A549 (cell line): ENCODE data around the gene PLCXD3. TPM values are rescaled to one million over a fixed set of nuclear protein-coding genes. Genes with fewer than 3 reads are reported as not detected.

ENCODE experiments used
- ATAC-seq, 2 experiments: fragments of 200-7000 bp in 1 of 2; fragments of >200 bp in 1 of 2; cut with Nextera tagmentation in 1 of 2; cut with Tn5 transposase in 1 of 2; 3 replicates each; pipeline versions ENCODE4 v1.8.0 to v1.9.1; 2018 to 2020; ENCODE audit warnings: mild to moderate bottlenecking in 1 of 2, moderate library complexity in 1 of 2
- CTCF ChIA-PET: fragments of 300-600 bp; sonication (Branson Sonifier 250); formaldehyde crosslinking; extraction: SDS; loops from one replicate; lab custom pipeline; 2021; ENCODE audit warnings: antibody characterized with exemption, inconsistent platforms; lab: Yijun Ruan, JAX
- POLR2A ChIA-PET: fragments of 350-600 bp; formaldehyde crosslinking; extraction: SDS; loops from one replicate; lab custom pipeline; 2021; ENCODE audit warnings: antibody characterized with exemption, inconsistent platforms; lab: Yijun Ruan, JAX
- DNase-seq, 2 experiments: peaks; one replicate each; pipeline versions ENCODE4 v3.0.0 to v3.0.0-alpha.2; 2011 to 2016; ENCODE audit warnings: low read depth in 1 of 2, low spot score in 1 of 2
- FAIRE-seq: peaks from 2 replicates; lab custom pipeline; 2011; peaks lifted over from hg19 to GRCh38; lab: Jason Lieb, UNC
- H3K27ac ChIP-seq, 2 experiments: fragments of >200 bp; sonication (Bioruptor Twin); formaldehyde crosslinking; 3 replicates each; pipeline ENCODE4 v1.5.1; 2016 to 2017
- H3K4me1 ChIP-seq: fragments of >200 bp; sonication (Bioruptor Twin); formaldehyde crosslinking; 3 replicates; pipeline ENCODE4 v1.6.1; 2016
- H3K4me2 ChIP-seq: fragments of >200 bp; sonication (Bioruptor Twin); formaldehyde crosslinking; 3 replicates; pipeline ENCODE4 v1.6.1; 2016
- H3K4me3 ChIP-seq: fragments of >200 bp; sonication (Bioruptor Twin); formaldehyde crosslinking; 3 replicates; pipeline ENCODE4 v1.5.1; 2016
- H3K9me3 ChIP-seq: fragments of >200 bp; sonication (Bioruptor Twin); formaldehyde crosslinking; 3 replicates; pipeline ENCODE4 v1.6.1; 2016
- CBX2 ChIP-seq: fragments of 200-600 bp; sonication (generic); IDR thresholded peaks from 2 replicates; pipeline ENCODE4 v1.6.1; 2016; ENCODE audit warnings: low read depth, mild to moderate bottlenecking, borderline replicate concordance
- CBX8 ChIP-seq: fragments of 200-600 bp; sonication (generic); IDR thresholded peaks from 2 replicates; pipeline ENCODE4 v1.6.1; 2016
- EHMT2 ChIP-seq: fragments of 200-600 bp; sonication (generic); IDR thresholded peaks from 2 replicates; pipeline ENCODE4 v1.6.1; 2016; ENCODE audit warnings: antibody characterized with exemption, low read depth, mild to moderate bottlenecking, moderate library complexity
- ESRRA ChIP-seq: fragments of 150-350 bp; IDR thresholded peaks from 2 replicates; pipeline ENCODE4 v1.6.1; 2014; ENCODE audit warnings: mild to moderate bottlenecking, low read length, borderline replicate concordance
- FOSL2 ChIP-seq, 2 experiments: fragments of 450-650 bp in 1 of 2; fragments of >200 bp in 1 of 2; sonication (Bioruptor Twin) in 1 of 2; formaldehyde crosslinking; IDR thresholded peaks; 2 replicates each; pipeline versions ENCODE4 v1.5.0 to v1.6.1; 2016 to 2020; ENCODE audit warnings: mild to moderate bottlenecking in 1 of 2, moderate library complexity in 1 of 2
- FOXS1 ChIP-seq: fragments of 250-450 bp; sonication (Bioruptor Pico); IDR thresholded peaks from 2 replicates; pipeline ENCODE4 v1.5.0; 2020; ENCODE audit warnings: mild to moderate bottlenecking, moderate library complexity
- HOXB5 ChIP-seq: fragments of 250-450 bp; sonication (Bioruptor Pico); IDR thresholded peaks from 2 replicates; pipeline ENCODE4 v1.5.0; 2020; ENCODE audit warnings: mild to moderate bottlenecking, moderate library complexity
- JUNB ChIP-seq: fragments of >200 bp; sonication (Bioruptor Twin); formaldehyde crosslinking; IDR thresholded peaks from 2 replicates; pipeline ENCODE4 v1.6.1; 2016
- NFE2L2 ChIP-seq: fragments of 150-350 bp; conservative IDR thresholded peaks from 2 replicates; pipeline ENCODE4 v1.6.1; 2014; ENCODE audit warnings: low read length
- NPAS2 ChIP-seq: fragments of 250-450 bp; sonication (Bioruptor Pico); IDR thresholded peaks from 2 replicates; pipeline ENCODE4 v1.8.0; 2022; ENCODE audit warnings: mild to moderate bottlenecking, moderate library complexity, borderline replicate concordance
- PHF8 ChIP-seq: fragments of 200-600 bp; sonication (generic); IDR thresholded peaks from 2 replicates; pipeline ENCODE4 v1.6.1; 2016; ENCODE audit warnings: low read depth, mild to moderate bottlenecking, antibody characterized with exemption, moderate library complexity, borderline replicate concordance
- RAD21 ChIP-seq, 2 experiments: fragments of >200 bp in 1 of 2; sonication (Bioruptor Twin) in 1 of 2; formaldehyde crosslinking in 1 of 2; IDR thresholded peaks in 1 of 2; conservative IDR thresholded peaks in 1 of 2; 2 replicates in 1 of 2; 3 replicates in 1 of 2; pipeline ENCODE4 v1.6.1; 2012 to 2018; ENCODE audit warnings: inconsistent platforms in 1 of 2
- RFX5 ChIP-seq: fragments of 450-650 bp; IDR thresholded peaks from 2 replicates; pipeline ENCODE4 v1.7.1; 2014; ENCODE audit warnings: antibody characterized with exemption, mild to moderate bottlenecking, moderate library complexity
- RNF2 ChIP-seq: fragments of 200-600 bp; sonication (generic); IDR thresholded peaks from 2 replicates; pipeline ENCODE4 v1.6.1; 2016; ENCODE audit warnings: low read depth, mild to moderate bottlenecking, antibody characterized with exemption, moderate library complexity, borderline replicate concordance
- TP53 ChIP-seq: fragments of 250-450 bp; sonication (Bioruptor Pico); IDR thresholded peaks from 2 replicates; pipeline ENCODE4 v1.5.0; 2021; ENCODE audit warnings: mild to moderate bottlenecking, moderate library complexity
- ZC3H11A ChIP-seq: fragments of 450-650 bp; IDR thresholded peaks from 2 replicates; pipeline ENCODE4 v1.6.1; 2014; ENCODE audit warnings: antibody characterized with exemption, mild to moderate bottlenecking
- ZNF302 ChIP-seq: fragments of 250-450 bp; sonication (Bioruptor Pico); IDR thresholded peaks from 2 replicates; pipeline ENCODE4 v1.9.0; 2021; ENCODE audit warnings: inconsistent platforms, mild to moderate bottlenecking, moderate library complexity
- WGBS: methylation state at CpG from one replicate; pipeline ENCODE4 v1.1.6; 2017; ENCODE audit errors: missing lambda C conversion rate; 5-methylcytosine and 5-hydroxymethylcytosine counted together
- polyA plus RNA-seq, 4 experiments: library from polyadenylated mRNA; depleted of rRNA in 3 of 4; stranded (reverse); fragments of >200 nt; fragmentation: RNase III in 1 of 4; extraction: RNeasy Plus Mini Kit Qiagen cat#74134 plus additional on column Dnase treatment in 1 of 4; gene quantifications; 2 replicates in 3 of 4; 3 replicates in 1 of 4; pipeline ENCODE4 v1.2.3, GENCODE V29; 2011 to 2017
- TF ChIP-seq, protein P1 (sequence below): fragments of >200 bp; sonication (Bioruptor Twin); formaldehyde crosslinking; IDR thresholded peaks from 2 replicates; pipeline ENCODE4 v1.6.1; 2016
- TF ChIP-seq, protein P2 (sequence below): fragments of 250-450 bp; sonication (Bioruptor Pico); IDR thresholded peaks from 2 replicates; pipeline ENCODE4 v1.5.0; 2020; ENCODE audit warnings: low read depth, mild to moderate bottlenecking, moderate library complexity
- TF ChIP-seq, protein P3 (sequence below): fragments of >200 bp; sonication (Bioruptor Twin); formaldehyde crosslinking; IDR thresholded peaks from 3 replicates; pipeline ENCODE4 v1.5.1; 2016
- TF ChIP-seq, protein P4 (sequence below): fragments of >200 bp; sonication (Bioruptor Twin); formaldehyde crosslinking; IDR thresholded peaks from 3 replicates; pipeline ENCODE4 v1.6.1; 2016

Gene PLCXD3
- polyA plus RNA-seq, 2 of the 4 experiments (the other 2 are of a cell fraction) = 1.2 to 1.6 TPM

DNA sequence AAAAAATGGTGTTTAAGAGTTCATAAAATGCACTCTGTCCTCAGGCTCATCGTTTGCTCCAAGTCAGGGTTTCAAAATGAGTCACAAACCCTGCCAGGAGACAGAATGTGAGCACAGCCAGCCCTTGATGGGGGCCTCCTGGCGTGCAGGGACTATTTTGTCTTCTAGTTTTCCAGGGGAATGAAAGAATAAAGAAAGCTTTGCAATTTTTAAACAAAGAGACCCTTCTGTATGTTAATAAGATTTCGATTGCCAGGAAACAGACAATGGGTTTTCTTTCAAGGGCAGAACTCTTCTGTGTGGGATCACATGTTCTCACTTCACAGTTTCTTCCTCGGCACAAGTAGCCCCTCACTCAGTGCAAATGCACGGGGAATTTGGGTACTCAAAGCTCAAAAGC lies 175.6 kb downstream of the PLCXD3 start:
- DNase-seq = no peak
- ATAC-seq = 0 out of 6 replicates have a peak, but pooled peaks of 1 of the 2 experiments have one; percentile 39
- no peak overlapping the region for H3K27ac ChIP-seq
- peaks cover 10% of the 10 kb centered on the region; the same call in 1 of the 3 replicates for H3K4me1 ChIP-seq
- peak overlapping the region; percentile 45 for H3K4me2 ChIP-seq
- FAIRE-seq = no peak
- ChIA-PET CTCF (interaction anchor here (1.3 to 1.6 kb wide), 2 partner anchors 11 to 22 kb away, joined by 3 read pairs; no protein-coding TSS in a partner anchor), POLR2A (no interaction called here)
- TF ChIP-seq, protein P1, sequence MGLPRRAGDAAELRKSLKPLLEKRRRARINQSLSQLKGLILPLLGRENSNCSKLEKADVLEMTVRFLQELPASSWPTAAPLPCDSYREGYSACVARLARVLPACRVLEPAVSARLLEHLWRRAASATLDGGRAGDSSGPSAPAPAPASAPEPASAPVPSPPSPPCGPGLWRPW = no peak
- TF ChIP-seq FOSL2 (IDR thresholded peaks at IDR 0.05) (no peak), FOSL2 (CRISPR knock-in tag; IDR thresholded peaks at IDR 0.05) (no peak), TP53 (CRISPR knock-in tag) (no peak), RAD21 (conservative IDR thresholded peaks at IDR 0.05 in 1 of 2, IDR thresholded peaks at IDR 0.05 in 1 of 2) (no peak), NFE2L2 (no peak), ZC3H11A (no peak), ZNF302 (CRISPR knock-in tag) (no peak), HOXB5 (CRISPR knock-in tag) (no peak), RFX5 (no peak), FOXS1 (no peak), ESRRA (no peak), CBX8 (no peak)
- 28% methylated on average over 5 of the region's 5 CpGs for WGBS
- no peak overlapping the region for H3K4me3 ChIP-seq
- H3K9me3 ChIP-seq = no peaks in the 10 kb centered on the region

DNA sequence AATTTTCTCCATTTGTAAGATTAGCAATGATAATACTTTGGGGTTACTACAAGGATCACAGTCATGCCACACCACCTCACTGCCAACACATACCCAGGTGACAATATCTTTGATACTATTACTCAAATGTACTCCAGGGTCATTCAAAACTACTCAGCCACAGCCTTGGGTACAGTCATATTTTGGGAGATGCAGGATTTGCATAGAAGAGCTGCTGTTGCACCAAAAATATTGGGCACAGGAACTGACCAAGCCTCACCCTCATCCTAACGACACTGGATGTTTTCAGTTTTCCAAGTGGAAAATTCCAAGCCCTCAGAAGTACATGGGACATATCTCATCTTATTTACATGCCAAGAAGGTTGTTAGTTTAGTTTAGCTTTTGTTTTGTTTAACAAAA lies 176.2 kb downstream of the PLCXD3 start:
- CTCF ChIA-PET = interaction anchor here (1.3 to 1.6 kb wide), 2 partner anchors 10 to 21 kb away, joined by 3 read pairs; no protein-coding TSS in a partner anchor
- H3K4me3 ChIP-seq = no peak overlapping the region
- H3K4me1 ChIP-seq = peaks cover 10% of the 10 kb centered on the region; the same call in 1 of the 3 replicates
- TF ChIP-seq, protein P2, sequence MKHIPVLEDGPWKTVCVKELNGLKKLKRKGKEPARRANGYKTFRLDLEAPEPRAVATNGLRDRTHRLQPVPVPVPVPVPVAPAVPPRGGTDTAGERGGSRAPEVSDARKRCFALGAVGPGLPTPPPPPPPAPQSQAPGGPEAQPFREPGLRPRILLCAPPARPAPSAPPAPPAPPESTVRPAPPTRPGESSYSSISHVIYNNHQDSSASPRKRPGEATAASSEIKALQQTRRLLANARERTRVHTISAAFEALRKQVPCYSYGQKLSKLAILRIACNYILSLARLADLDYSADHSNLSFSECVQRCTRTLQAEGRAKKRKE = no peak
- TF ChIP-seq PHF8 (no peak), EHMT2 (no peak), CBX2 (no peak), RNF2 (no peak), JUNB (no peak), RAD21 (conservative IDR thresholded peaks at IDR 0.05 in 1 of 2, IDR thresholded peaks at IDR 0.05 in 1 of 2) (no peak), ESRRA (no peak), TP53 (CRISPR knock-in tag) (no peak), NPAS2 (CRISPR knock-in tag) (no peak)
- TF ChIP-seq, protein P3, sequence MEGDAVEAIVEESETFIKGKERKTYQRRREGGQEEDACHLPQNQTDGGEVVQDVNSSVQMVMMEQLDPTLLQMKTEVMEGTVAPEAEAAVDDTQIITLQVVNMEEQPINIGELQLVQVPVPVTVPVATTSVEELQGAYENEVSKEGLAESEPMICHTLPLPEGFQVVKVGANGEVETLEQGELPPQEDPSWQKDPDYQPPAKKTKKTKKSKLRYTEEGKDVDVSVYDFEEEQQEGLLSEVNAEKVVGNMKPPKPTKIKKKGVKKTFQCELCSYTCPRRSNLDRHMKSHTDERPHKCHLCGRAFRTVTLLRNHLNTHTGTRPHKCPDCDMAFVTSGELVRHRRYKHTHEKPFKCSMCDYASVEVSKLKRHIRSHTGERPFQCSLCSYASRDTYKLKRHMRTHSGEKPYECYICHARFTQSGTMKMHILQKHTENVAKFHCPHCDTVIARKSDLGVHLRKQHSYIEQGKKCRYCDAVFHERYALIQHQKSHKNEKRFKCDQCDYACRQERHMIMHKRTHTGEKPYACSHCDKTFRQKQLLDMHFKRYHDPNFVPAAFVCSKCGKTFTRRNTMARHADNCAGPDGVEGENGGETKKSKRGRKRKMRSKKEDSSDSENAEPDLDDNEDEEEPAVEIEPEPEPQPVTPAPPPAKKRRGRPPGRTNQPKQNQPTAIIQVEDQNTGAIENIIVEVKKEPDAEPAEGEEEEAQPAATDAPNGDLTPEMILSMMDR = no peak
- TF ChIP-seq, protein P4, sequence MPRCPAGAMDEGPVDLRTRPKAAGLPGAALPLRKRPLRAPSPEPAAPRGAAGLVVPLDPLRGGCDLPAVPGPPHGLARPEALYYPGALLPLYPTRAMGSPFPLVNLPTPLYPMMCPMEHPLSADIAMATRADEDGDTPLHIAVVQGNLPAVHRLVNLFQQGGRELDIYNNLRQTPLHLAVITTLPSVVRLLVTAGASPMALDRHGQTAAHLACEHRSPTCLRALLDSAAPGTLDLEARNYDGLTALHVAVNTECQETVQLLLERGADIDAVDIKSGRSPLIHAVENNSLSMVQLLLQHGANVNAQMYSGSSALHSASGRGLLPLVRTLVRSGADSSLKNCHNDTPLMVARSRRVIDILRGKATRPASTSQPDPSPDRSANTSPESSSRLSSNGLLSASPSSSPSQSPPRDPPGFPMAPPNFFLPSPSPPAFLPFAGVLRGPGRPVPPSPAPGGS = no peak
- FAIRE-seq (no peak), DNase-seq (no peak), ATAC-seq (no peak)
- H3K27ac ChIP-seq = no peak overlapping the region
- peak overlapping the region; percentile 45 for H3K4me2 ChIP-seq
- POLR2A ChIA-PET = no interaction called here
- no peaks in the 10 kb centered on the region for H3K9me3 ChIP-seq
- 23% methylated on average over 1 of the region's 1 CpG for WGBS
